ENCODE results near the gene RALGAPB. TPM values are rescaled to one million over a fixed set of nuclear protein-coding genes. Genes with fewer than 3 reads are reported as not detected.
"Not testable (repeated sequence)": the region's sequence is repeated elsewhere in the genome, so short reads cannot be mapped to it uniquely, and the experiment has no call there.

The RALGAPB gene
- total RNA-seq, 2 donors from 2014 or later = 50.2 to 51.5 TPM

DNA sequence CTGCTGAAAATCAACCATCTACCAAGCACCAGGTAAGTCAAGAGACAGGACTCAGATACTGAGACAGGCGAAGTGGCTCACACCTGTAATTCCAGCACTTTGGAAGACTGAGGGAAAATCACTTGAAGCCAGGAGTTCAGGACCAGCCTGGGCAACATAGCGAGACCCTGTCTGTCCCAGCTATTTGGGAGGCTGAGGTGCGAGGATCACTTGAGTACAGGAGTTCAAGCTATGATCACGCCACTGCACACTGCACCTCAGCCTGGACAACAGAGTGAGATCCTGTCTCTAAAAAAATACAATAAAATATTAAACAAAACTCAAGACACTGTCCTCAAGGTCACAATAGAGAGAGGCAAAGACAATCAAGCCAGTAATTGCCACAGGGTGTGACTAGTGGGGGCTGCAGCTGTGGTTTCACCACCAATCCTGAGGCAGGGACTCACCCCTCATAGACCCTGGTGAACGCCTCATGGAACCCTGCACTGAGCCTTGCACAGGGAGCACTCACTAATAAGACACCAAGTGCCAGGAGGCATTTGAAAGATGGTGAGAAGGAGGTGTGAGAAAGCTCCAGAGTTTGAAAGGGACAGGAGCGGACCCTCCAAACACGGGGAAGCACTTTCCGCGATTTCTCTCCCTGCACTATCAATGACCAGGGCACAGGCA is 39.2 kb upstream of the RALGAPB start:
- Histone ChIP-seq H3K27me3 (replicated peaks; ENCODE audit: insufficient read depth) (no peaks in the 10 kb centered on the region), H3K4me3 (peak overlapping the region; percentile 88), H3K4me1 (ENCODE audit: control insufficient read depth in 1 of 2, low read depth in 2 of 2) (peaks cover 7 to 13% of the 10 kb centered on the region in 2 donors), H3K36me3 (peaks cover 48% of the 10 kb centered on the region), H3K27ac (no peak overlapping the region), H3K9me3 (no peaks in the 10 kb centered on the region)
- no peak for ATAC-seq (ENCODE audit: insufficient number of reproducible peaks, low FRiP score, low read depth)
- no peak for DNase-seq (ENCODE audit: low spot score)
- TF ChIP-seq CTCF (IDR thresholded peaks at IDR 0.05) = no peak

DNA sequence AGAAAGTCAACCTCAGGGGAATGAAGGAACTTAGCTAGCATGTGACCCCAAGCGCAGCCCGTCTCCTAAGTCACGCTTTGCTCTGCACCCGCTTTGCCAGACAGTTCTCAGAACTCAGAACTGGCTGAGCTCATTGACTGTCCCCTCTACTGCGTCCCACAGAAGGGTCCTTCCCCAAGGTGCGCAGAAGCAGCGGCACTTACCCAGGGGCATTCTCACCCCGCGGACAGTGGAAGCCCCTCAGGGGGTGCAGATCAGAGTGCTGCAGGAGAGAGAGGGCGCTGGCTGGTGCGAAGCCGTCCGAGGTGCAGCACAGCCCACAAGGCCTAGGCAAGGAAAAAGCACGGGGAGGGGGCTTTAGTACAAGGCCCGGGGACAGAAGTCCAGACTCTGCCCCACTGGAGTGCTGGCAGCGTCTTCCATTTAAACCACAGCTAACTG is 38.3 kb upstream of the RALGAPB start:
- H3K27me3 ChIP-seq (replicated peaks; ENCODE audit: insufficient read depth) = no peaks in the 10 kb centered on the region
- H3K4me3 ChIP-seq = peak overlapping the region; percentile 88
- H3K4me1 ChIP-seq (ENCODE audit: control insufficient read depth in 1 of 2, low read depth in 2 of 2) = peaks cover 7 to 13% of the 10 kb centered on the region in 2 donors
- ATAC-seq (ENCODE audit: insufficient number of reproducible peaks, low FRiP score, low read depth) (no peak), DNase-seq (ENCODE audit: low spot score) (no peak)
- peak overlapping the region; percentile 73 to 79 for H3K27ac ChIP-seq
- no peaks in the 10 kb centered on the region for H3K9me3 ChIP-seq
- peaks cover 39% of the 10 kb centered on the region for H3K36me3 ChIP-seq
- no peak for TF ChIP-seq CTCF (IDR thresholded peaks at IDR 0.05)

DNA sequence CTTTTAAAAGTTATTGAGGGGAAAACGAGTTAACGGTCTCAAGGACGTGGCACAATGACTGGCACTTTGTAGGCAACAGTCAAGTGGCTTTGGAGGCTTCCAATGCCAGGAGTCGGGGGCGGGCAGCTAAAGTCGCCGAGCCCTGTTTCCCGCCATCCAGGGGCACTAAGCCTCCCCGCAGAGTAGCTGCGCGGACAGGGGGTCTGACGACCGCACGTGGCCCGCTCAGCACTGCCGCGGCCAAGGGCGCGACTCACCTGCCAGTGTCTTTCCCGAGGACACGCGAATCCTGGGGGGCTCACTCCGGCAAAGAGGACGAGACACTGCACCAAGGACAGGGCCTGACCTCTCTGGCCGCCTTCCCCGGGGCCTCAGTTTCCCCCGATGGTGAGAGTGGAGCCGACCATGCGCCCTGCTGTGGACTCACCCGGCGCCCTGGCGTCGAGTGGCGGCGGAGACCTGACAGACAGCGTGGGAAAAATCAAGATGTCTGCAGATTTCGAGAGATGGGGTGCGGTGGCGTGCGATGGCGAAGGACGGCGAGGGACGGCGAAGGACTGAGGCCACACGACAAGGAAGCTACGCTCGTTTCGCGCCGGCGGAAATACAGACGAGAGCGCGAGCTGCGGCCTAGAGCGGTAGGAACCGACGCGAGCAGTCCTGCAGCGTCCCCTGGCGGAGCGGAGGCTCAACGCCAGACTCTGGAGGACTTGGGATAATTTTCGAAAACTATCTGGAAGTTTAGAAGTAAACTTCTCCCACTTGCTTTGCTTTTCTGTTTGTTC is 37.7 kb upstream of the RALGAPB start, which contains the start of gene SNHG17:
Gene SNHG17 (minus strand): TSS at position 559 of the 785 bp plus-strand sequence.
- TF ChIP-seq CTCF (IDR thresholded peaks at IDR 0.05) = peak; percentile 100
- DNase-seq (ENCODE audit: low spot score) (peak; percentile 67), ATAC-seq (ENCODE audit: insufficient number of reproducible peaks, low FRiP score, low read depth) (peak; percentile 64)
- Histone ChIP-seq H3K36me3 (peaks cover 33% of the 10 kb centered on the region), H3K9me3 (no peaks in the 10 kb centered on the region), H3K27me3 (replicated peaks; ENCODE audit: insufficient read depth) (no peaks in the 10 kb centered on the region), H3K27ac (peak within 1 kb of the TSS; percentile 73 to 79), H3K4me1 (ENCODE audit: control insufficient read depth in 1 of 2, low read depth in 2 of 2) (peaks cover 7 to 13% of the 10 kb centered on the region in 2 donors), H3K4me3 (peak within 1 kb of the TSS; percentile 88)

GRCh38 chr20:38435555-38435939 is 37.1 kb upstream of the RALGAPB start:
- H3K9me3 ChIP-seq = no peaks in the 10 kb centered on the region
- peaks cover 7 to 13% of the 10 kb centered on the region in 2 donors for H3K4me1 ChIP-seq (ENCODE audit: control insufficient read depth in 1 of 2, low read depth in 2 of 2)
- no peak for ATAC-seq (ENCODE audit: insufficient number of reproducible peaks, low FRiP score, low read depth)
- H3K27me3 ChIP-seq (replicated peaks; ENCODE audit: insufficient read depth) = no peaks in the 10 kb centered on the region
- no peak overlapping the region for H3K27ac ChIP-seq
- no peak for TF ChIP-seq CTCF (IDR thresholded peaks at IDR 0.05)
- H3K36me3 ChIP-seq = peaks cover 29% of the 10 kb centered on the region
- peak overlapping the region; percentile 88 for H3K4me3 ChIP-seq
- no peak for DNase-seq (ENCODE audit: low spot score)

GRCh38 chr20:38437796-38438195 is 34.8 kb upstream of the RALGAPB start:
- ATAC-seq (ENCODE audit: insufficient number of reproducible peaks, low FRiP score, low read depth) = no peak

DNA sequence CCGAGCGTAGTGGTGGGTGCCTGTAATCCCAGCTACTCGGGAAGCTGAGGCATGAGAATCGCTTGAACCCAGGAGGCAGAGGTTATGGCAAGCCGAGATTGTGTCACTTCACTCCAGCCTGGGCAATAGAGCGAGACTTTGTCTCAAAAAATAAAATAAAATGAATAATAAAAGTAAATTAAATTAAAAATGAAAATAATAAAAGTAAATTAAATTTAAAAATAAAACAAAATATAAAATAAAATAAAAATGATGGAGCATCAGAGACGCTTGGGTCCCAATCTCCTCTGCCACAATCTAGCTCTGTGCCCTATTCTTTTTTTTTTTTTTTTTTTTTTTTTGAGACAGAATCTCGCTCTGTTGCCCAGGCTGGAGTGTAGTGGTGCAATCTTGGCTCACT is 31.5 kb upstream of the RALGAPB start:
- not testable (repeated sequence) for ATAC-seq (ENCODE audit: insufficient number of reproducible peaks, low FRiP score, low read depth); H3K27me3 ChIP-seq (replicated peaks; ENCODE audit: insufficient read depth); H3K36me3 ChIP-seq; H3K27ac ChIP-seq; H3K9me3 ChIP-seq; H3K4me3 ChIP-seq; DNase-seq (ENCODE audit: low spot score); H3K4me1 ChIP-seq (ENCODE audit: control insufficient read depth in 1 of 2, low read depth in 2 of 2)

More at GRCh38 chr20:38437796-38438195, 34.8 kb upstream of the RALGAPB start:
- peaks cover 7 to 13% of the 10 kb centered on the region in 2 donors for H3K4me1 ChIP-seq (ENCODE audit: control insufficient read depth in 1 of 2, low read depth in 2 of 2)
- TF ChIP-seq CTCF (IDR thresholded peaks at IDR 0.05) = no peak
- H3K27ac ChIP-seq = no peak overlapping the region
- no peaks in the 10 kb centered on the region for H3K27me3 ChIP-seq (replicated peaks; ENCODE audit: insufficient read depth)
- H3K4me3 ChIP-seq = no peak overlapping the region
- no peaks in the 10 kb centered on the region for H3K9me3 ChIP-seq
- H3K36me3 ChIP-seq = peaks cover 8% of the 10 kb centered on the region
- no peak for DNase-seq (ENCODE audit: low spot score)
